ENCODE measurements around the gene MRGPRD.
A peak's percentile ranks its signal among the peaks of the same experiment; 100 is the strongest.
"Not testable (repeated sequence)": the region's sequence is repeated elsewhere in the genome, so short reads cannot be mapped to it uniquely, and the experiment has no call there.

MRGPRD gene

DNA sequence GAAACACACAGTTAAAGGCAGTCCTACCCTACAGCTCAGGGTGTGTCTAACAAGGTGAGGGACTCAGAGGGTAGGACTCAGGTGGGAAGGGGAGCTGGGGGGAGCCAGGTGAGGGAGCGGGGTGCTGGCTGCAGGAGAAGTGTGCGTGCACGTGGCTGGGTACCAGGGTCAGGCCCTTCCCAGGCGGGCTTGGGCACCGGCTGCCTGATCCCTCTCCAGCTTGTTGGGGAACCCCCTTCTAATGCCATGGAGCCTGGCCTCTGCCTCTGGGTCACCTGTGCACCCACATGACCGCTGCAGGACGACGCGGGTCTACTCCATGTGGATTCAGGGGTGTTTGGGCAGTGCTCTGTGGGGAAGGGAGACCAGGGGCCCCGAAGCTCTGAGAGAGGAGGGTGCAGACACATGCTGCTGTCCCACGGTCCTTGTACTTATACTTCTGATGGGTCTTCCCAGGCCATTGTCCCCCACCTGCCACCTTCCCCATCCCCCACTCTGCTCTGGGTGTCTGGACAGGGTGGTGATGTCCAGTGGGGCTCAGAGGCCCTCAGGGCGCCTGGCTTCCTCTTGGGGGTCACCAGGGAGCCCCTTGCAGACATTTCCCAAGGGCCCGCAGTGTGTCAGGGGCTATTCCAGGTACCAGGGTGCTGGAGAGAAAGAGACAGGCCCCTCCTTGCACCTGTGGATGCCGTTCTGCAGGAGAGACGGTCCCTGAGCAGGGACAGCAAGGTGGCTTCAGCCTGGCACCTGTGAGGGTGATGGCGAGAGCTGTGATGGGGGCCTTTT, 10.4 kb upstream of the MRGPRD start:
- no peak for DNase-seq

DNA sequence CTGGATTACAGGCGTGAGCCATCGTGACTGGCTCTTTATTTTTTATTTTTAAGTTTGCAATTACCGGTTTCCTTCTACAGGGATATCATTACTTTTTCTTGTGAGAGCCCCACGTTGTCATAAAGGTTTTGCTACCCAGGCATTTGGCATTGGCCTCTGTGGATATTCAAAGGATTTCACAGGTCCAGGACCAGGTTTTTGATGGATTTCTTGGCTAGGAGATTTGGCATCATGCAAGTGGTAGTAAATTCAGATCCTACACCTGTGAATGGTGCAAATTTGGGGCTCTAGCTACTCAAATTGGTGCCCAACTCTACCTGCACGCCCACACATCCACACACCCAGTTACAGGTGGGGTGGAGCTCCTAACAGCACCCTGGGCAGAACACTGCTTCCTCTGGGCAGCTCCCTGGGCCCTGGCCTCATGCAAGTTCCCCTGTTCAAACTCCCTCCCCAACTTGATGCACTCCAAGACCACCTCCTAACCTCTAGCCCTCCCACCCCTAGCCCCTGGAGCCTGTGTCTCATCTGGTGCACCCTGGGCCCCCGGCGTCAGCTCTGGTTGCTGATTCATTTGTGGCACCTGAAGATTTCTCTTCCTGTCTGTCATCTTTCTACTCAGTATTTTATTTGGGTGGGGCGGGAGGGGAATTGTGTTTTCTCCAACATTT, 9.3 kb upstream of the MRGPRD start:
- DNase-seq, result no peak

DNA sequence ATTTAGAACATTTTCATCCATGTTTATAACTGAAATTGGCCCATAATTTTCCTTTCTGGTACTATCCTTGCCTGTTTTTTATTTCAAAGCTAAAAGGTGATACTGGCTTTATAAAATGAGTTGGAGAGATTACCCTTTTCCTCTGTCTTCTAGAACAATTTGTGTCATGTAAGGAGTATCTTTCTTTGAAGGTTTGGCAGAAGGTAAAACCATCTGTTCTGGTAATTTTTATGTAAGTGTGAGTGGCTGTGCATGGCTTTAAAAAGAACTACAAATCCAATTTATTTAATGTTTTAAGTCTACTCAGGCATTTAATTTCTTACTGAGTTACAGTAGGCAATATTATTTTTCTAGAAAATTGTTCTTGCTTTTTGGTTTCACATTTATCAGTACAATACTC, 7.7 kb upstream of the MRGPRD start:
- DNase-seq, result no peak

DNA sequence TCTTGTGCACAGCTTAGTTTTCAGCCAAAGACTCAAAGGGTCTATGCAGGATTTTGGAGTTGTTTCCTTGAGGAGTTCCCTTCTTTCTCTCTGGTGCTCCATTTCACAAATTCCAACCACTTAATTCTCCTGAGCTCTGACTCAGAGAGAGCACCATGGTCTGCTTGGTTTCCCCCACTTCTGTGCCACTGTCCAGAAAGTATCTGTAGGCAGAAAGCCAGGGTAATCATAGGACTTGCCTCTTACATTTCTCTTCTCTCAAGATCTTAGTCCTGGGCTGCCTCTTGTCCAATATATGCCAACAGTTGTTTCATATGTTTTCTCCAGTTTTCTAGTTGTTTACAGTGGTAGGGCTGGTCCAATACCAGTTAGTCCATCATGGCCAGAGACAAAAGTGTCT, 6.4 kb upstream of the MRGPRD start:
- DNase-seq, result no peak

DNA sequence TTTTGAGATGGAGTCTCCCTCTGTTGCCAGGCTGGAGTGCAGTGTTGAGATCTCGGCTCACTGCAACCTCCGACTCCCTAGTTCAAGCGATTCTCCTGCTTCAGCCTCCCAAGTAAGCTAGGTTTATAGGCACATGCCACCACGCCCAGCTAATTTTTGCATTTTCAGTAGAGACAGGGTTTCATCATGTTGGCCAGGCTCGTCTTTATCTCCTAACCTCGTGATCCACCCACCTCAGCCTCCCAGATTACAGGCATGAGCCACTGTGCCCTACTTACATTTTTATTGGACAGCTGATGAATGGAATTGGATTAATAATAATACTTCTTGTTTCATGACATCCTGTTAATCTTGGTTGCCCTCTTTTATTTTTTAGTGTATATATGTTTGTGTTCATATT, 3.0 kb upstream of the MRGPRD start:
- DNase-seq, result no peak

DNA sequence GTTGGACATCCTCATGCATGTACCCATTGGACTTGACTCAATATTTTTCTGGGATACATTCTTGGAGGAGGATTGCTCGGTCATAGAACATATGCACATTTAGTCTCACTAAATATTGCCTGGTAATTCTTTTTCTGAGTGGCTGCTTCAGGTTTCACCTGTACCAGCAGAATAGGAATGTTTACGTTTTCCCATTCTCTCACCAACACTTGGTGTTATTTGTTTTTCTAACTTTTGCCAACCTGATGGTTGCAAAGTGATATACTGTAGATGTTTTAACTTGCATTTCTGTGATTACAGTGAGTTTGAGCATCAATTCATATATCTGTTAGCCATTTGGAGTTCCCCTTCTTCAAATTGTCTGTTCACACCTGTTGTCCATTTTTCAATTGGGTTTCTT, 1.3 kb upstream of the MRGPRD start:
- no peak for DNase-seq

DNA sequence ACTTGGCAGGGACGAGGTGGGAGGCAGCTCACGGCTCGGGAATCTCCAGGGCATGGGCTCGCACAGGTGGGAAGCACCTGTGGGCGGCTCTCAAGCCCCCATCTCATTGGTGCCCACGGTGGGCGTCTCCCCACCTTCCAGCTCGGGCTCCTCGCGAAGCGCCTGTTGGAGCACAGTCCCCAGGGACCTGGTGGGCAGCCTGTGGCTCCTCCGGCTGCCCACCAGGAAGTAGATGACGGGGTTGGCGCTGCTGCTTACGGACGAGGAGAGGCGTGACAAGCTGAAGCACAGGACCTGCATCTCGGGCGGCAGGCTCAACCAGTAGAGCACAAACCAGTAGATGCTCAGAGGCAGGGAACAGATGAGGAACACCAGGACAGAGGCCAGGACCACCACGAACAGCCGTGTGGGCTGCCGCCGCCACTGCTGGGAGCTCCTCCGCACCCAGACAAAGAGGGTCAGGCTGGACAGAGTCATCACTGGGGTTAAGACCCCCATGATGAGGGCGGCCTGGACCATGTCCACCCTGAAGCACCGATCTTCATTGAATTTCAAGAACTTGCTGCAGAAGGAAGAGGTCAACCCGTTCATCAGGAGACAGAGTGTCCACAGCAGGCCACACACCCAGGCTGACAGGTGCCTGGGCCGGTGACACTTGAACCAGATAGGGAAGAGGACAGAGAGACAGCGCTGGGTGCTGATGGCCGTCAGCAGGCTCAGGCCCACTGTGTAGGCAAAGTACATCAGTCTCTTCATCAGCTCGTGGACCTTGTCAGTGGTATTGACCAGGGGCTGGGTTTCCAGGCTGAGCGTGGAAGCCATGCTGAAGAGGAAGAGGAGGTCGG, 633 bp downstream of the MRGPRD start:
- no peak for DNase-seq

DNA sequence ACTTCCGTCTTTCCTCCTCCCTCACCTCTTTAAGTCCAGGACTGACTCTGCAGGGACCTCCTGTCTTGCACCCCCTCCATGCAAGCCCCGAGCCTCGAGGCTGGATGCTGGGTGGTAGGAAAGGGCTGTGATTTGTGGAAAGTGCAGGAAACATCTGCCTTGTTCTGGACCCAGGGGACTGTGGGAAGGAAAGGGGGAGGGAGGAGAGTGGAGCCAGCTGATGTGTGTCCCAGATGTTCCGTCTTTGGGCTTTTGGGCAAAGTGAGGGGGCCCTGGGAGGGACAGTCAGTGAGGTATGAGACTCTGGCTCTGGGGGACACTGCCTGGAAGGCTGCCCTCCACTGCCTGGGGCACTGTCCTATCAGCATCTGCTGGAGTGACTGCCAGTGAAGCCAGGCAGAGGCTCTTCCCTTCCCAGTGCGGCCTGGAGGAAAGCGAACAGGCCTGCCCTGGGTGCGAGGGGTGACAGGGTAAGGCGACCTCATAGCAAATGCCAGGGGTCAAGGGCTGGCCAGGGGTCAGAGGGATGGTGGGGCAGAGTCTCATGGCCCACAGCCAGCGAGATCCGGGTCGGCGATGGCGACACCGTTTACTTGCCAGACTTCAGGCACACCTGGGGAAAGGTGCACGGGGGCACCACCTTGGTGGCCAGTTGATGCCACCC, 1.7 kb downstream of the MRGPRD start:
- no peak for DNase-seq

DNA sequence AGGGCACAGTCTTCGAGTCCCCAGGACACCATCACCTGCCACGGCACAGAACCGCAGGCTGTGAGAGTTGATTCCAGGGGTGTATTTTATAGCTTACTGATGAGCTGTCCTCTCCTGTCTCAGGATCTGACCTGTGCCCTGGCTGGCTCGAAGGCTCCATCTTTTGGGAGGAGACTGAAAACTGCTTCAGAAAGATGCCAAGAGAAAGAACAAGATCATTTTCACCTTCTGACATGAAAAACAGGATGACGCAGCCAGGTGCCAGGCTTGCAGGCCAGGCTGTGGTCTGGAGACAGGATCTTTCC, 2.2 kb downstream of the MRGPRD start:
- no peak for DNase-seq

DNA sequence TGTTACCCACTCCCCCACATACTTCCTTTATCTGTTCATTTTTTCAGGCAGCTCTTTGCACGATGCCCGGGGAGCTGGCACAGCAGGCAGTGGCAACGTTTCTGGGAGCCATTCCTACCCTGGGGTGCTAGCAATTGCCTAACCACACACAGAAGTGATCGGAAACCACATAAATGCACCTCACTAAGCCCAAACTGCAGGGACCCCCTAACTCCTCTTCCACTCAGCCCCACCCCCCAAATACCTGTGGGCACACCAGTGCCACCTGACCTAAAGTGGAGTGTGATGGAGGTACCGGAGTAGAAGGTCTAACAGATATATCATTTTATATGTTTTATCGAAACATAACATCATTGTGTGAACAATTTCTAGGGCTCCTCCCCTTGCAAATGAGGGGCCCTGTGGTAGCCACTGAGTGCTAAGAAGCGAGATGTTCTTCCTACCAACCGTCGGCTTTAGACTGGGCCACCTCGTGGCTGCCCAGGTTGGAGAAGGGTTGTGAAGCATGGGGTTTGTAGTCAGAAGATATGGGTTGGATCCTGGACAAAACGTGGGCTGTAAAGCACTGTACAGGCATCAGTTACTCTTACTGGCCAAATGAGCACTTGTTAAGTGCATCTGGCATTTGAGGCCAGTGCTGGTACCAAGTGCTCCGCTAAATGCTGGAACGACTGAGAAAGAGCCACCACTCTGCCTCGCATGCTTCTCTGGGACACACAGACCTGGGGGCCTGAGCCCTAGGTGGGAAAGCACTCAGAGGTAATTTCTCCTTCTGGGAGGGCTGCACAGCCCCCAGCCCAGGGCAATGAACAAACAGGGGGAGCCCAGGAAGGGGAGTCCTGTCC, 2.8 kb downstream of the MRGPRD start:
- DNase-seq, result no peak

DNA sequence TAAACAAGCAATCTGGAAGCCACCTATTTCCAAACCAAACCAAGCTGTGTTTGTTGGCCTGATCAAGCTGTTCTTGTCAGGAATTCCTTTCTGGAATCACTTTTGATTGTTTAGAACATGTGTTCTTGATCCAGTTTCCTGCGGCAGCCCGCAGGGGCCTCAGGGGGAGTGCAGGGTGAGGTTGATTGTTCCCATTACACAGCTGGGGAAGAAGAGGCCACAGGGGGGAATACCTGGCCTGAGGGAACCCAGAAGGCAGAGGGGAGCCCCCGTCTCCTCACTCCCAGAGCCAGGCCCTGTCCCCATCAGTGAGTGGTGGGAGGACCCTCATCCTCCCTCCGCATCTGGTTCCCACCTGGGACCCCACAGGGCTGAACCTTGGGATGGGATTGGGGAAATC, 4.2 kb downstream of the MRGPRD start:
- DNase-seq, result no peak

DNA sequence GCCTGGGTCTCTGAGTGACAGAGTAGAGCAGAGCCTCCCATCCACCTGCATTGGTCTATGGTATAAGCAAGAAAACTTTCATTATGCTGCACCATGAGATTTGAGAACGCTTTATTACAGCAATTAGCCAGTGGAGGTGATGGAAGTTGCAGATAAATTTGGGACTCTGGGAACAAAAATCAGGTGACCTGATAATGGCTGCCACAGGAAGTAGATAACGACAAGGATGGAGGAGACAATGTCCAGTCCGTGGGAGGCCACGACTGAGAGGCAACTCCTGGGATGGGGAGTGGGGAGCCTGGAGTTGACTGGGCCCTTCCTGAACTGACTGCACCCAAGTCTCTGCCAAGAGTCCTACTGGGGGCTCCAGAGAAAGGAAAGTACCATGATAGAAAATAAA, 4.7 kb downstream of the MRGPRD start:
- no peak for DNase-seq

DNA sequence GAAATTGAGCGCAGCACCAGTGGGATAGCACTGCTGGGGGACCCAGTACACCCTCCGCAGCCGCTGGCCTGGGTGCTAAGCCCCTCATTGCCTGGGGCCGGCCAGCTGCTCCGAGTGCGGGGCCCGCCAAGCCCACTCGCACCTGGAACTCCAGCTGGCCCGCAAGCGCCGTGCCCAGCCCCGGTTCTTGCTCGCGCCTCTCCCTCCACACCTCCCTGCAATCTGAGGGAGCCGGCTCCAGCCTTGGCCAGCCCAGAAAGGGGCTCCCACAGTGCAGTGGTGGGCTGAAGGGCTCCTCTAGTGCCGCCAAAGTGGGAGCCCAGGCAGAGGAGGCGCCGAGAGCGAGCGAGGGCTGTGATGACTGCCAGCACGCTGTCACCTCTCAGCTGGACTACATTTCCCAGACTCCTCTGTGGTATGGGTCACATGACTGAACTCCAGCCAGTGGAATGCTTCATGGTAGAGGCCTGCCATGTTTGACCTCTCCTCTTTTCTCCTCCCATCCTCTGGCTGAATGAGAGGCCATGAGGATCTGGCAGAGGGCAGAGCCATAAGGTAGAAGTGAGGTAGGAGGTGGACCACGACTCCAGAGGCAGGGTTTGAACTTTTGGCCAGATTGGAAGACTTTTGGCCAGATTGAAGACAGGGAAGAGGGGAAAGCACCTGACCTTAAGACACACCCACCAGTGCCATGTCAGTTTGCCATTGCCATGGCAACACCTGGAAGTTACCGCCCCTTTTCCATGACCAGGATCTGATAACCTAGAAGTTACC, 6.2 kb downstream of the MRGPRD start:
- peak; percentile 50 for DNase-seq

DNA sequence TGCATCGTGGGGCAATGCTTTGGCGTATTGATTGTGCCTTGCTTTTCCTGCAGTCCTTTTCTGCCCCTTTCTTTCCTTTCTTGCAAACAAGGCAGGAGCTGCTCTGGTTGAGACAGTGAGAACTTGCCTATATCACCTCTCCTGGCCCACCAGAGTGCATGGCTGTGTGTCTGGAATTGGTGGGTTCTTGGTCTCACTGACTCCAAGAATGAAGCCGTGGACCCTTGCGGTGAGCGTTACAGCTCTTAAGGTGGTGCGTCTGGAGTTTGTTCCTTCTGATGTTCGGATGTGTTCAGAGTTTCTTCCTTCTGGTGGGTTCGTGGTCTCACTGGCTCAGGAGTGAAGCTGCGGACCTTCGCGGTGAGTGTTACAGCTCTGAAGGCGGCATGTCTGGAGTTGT, 7.1 kb downstream of the MRGPRD start:
- DNase-seq, result not testable (repeated sequence)

DNA sequence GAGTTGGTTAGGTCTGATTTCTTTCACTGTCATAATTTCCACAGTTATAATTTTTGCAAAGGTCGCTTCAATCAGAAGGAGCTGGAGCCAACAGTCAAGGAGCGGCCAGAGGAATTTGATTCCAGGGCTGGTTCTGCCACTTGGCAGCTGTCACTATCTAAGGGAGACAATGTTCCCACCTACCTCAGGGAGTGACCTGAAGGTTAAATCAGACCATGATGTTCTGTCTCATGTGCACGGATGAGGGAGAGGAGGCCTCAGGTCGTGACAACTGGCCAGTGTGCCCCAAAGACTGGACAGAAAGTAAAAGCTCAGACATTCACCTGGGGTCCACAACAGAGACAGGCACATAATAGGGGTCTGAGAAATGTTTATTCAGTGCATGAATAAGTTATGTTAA, 7.6 kb downstream of the MRGPRD start:
- no peak for DNase-seq

DNA sequence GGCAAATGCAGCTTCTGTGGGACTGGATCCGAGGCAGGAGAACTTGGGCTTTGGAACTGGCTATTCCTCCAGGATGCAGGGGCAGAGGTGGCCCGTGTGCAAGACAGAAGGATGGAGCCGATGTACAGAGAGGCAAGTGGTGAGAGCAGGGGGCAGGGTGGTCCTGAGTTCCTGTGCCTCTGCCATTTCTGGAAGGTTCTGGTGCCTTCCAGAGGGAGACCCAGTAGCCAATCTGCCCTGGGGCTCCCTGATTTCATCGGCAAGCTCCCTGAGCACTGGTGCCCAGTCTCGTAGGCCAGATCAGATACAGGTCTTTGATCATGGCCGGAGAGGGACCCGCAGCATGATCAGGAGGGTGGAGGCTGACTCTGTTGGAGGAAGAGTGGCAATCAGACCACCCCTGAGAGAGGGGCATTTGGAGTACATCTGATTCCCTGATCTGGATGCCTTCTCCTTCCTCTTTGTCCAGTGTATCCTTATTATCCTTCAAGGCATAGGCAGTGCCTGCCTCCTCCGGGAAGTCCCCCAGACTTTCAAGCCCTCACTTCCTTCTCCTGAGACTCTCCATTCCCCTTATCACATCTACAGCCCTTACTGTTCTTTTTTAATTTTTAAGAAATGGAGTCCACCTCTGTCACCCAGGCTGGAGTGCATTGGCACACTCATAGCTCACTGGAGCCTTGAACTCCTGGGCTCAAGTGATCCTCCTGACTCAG, 9.7 kb downstream of the MRGPRD start:
- DNase-seq, result no peak

DNA sequence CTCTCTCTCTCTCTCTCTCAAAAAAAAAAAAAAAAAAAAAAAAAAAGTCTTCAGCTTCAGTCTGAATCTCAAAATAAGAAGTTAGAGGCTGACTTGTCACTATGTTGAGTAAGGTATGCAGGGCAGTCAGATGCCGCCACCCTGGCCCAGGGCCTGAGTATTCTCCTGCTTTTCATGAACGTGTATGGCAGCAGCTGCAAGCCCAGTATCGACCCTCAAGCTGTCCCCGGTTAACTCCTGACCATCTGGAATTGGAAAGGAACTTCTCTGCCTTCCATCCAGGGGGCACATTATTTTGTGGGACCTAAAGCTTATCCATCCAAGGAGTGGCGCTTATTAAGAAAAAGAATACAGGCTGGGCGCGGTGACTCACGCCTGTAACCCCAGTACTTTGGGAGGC, 11.4 kb downstream of the MRGPRD start:
- DNase-seq, result no peak

DNA sequence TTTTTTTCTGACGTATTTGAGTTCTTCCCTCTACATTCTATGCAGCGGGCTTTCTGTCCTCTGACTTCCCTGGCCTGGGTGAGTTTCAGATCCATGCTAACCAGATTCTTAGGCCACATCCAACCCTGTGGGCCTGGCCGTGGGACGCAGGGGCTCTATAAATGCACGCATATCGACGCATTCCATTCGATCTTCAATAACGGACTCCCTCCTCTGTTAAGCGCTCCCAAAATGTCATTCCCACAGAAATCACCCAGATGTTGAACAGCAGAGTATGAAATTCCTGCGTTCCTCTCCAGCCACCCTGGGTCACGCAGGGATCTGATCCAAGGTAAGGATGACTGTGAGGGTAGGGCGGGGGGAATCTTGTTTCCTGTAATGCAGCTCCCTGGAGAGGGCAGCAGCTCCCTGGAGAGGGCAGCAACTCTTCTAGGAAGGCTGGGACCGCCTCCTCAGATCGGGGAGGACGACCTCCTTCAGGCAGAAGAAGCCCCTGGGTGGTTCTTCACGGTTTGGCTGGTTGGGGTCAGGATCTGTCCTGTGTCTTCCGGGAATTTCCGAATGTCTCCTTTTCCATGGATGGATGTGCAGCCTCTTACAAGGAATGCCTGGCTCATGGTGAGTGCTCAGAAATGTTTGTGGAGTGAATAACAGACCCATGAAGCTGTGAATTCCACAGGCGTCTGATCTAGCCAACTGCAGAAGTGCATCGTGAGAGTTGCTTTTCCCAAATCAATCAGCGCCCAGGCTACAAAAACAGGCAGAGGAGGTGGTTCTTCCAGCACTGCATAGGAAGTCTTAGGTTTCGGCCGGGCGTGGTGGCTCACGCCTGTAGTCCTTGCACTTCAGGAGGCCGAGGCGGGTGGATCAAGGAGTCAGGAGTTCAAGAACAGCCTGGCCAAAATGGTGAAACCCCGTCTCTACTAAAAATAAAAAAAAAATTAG, 12.2 kb downstream of the MRGPRD start:
- no peak for DNase-seq

DNA sequence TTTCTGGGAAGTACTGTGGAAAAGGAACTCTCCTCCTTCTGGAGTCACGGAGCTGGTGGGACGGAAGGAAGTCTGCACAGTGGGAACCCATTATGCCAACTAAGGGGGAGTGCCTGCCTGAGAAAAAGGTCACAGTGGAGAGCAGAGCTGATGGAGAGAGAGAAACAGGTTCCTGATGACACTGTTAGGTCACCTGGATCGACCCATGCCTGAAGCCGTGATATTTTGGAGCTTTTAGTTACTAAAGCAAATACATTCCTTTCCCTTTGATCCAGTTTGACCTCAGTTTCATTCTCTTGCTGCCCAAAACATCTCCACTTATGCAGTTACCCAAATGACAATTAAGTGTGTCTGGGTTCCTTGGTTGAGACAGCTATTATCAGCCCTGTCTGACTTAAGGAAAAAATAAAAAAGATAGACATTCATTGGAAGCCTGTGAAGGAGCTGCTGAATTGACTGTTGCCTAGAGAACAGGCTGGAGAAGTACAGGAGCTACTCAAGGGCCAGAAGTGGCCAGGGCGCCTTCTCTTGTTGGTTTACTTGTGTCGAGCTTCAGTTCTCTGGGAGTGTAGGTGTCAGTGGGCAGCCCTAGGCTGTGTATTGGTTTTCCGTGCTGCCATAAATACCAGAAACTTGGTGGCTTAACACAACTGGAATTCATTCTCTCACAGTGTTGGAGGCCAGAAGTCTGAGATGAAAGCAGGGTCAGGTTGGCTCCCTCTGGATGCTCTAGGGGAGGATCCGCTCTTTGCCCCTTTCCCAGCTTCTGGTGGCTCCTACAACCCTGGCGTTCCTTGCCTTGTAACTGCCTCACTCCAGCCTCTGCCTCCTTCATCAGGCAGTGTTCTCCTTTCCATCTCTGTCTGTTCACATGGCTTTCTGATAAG, 13.6 kb downstream of the MRGPRD start:
- no peak for DNase-seq

Data from activated CD4-positive, alpha-beta T cell treated with anti-CD3 and anti-CD28 coated beads, Interleukin-10, Interleukin-2, amounts not matched to agents 100 ng/mL and 50 ng/mL, durations not matched to agents 16 hours and 8 hours (primary cell).